HCT116 (cell line): ENCODE results near the gene CEACAM3. TPM values are rescaled to one million over a fixed set of nuclear protein-coding genes. Genes with fewer than 3 reads are reported as not detected.

Experiments used
- ATAC-seq: fragments of 200-7000 bp; cut with Tn5 transposase; 2 replicates; pipeline ENCODE4 v1.9.1; 2020; ENCODE audit warnings: mild to moderate bottlenecking, moderate library complexity
- BruUV-seq: library from RNA; stranded (reverse); fragments of 400-500 nt; replicated peaks from 2 replicates; lab custom pipeline; 2021; lab: Mats Ljungman, UMichigan
- CTCF ChIA-PET: fragments of 300-600 bp; sonication (Branson Sonifier 250); formaldehyde crosslinking; loops from one replicate; lab custom pipeline; 2021; ENCODE audit warnings: antibody characterized with exemption; lab: Charles Lee
- POLR2A ChIA-PET: fragments of 300-600, 350-600 bp; sonication (Branson Sonifier 250); formaldehyde crosslinking; loops from one replicate; lab custom pipeline; 2021; ENCODE audit warnings: antibody characterized with exemption; lab: Charles Lee
- RAD21 ChIA-PET, 2 experiments: fragments of 300-600 bp; sonication (Branson Sonifier 250); formaldehyde crosslinking; loops; one replicate each; lab custom pipeline; 2023; ENCODE audit warnings: low total read pairs in 2 of 2; ENCODE audit not compliant: uncharacterized antibody in 2 of 2, unreplicated experiment in 2 of 2, low non-redundant PET in 1 of 2; lab: Charles Lee
- DNase-seq: peaks from one replicate; pipeline ENCODE4 v3.0.0-alpha.2; 2010; ENCODE audit warnings: low read depth, low spot score
- H2AFZ ChIP-seq: fragments of 200-600 bp; shearing (Covaris generic), sonication (generic); 2 replicates; pipeline ENCODE4 v1.6.1; 2017; ENCODE audit warnings: low read depth, mixed run types, mixed read lengths, antibody characterized with exemption, low read length; ENCODE audit not compliant: poor library complexity, severe bottlenecking
- H3K27ac ChIP-seq: 2 replicates; pipeline ENCODE4 v1.5.1; 2012; ENCODE audit warnings: low read depth, low read length
- H3K27me3 ChIP-seq: fragments of 200-600 bp; sonication (generic); 2 replicates; pipeline ENCODE4 v1.6.1; 2016; ENCODE audit warnings: mixed run types, low read length, mixed read lengths; ENCODE audit not compliant: insufficient read depth
- H3K36me3 ChIP-seq, 2 experiments: fragments of 200-500 bp in 1 of 2; fragments of 200-600 bp in 1 of 2; sonication (Bioruptor generic) in 1 of 2; sonication (generic) in 1 of 2; 2 replicates each; pipeline versions ENCODE4 v1.5.1 to v1.6.1; 2014 to 2016; ENCODE audit warnings: low read length in 2 of 2, inconsistent platforms in 1 of 2, mixed read lengths in 1 of 2, mixed run types in 1 of 2; ENCODE audit not compliant: insufficient read depth in 2 of 2, control insufficient read depth in 1 of 2
- H3K4me1 ChIP-seq, 2 experiments: fragments of 200-600 bp in 1 of 2; sonication (generic) in 1 of 2; 2 replicates each; pipeline versions ENCODE4 v1.5.1 to v1.6.1; 2012 to 2017; ENCODE audit warnings: low read length in 2 of 2, inconsistent platforms in 1 of 2, mild to moderate bottlenecking in 1 of 2, mixed read lengths in 1 of 2, mixed run types in 1 of 2, moderate library complexity in 1 of 2; ENCODE audit not compliant: insufficient read depth in 2 of 2, control insufficient read depth in 1 of 2
- H3K4me2 ChIP-seq: fragments of 200-600 bp; sonication (generic); 2 replicates; pipeline ENCODE4 v1.6.1; 2017; ENCODE audit warnings: mixed run types, low read length, mixed read lengths
- H3K4me3 ChIP-seq, 2 experiments: fragments of 200-600 bp in 1 of 2; sonication (generic) in 1 of 2; replicated peaks in 1 of 2; 2 replicates each; pipeline ENCODE4 v1.5.1; 2011 to 2016; ENCODE audit warnings: low read length in 2 of 2, control low read depth in 1 of 2, low read depth in 1 of 2, mild to moderate bottlenecking in 1 of 2, mixed read lengths in 1 of 2, mixed run types in 1 of 2
- H3K79me2 ChIP-seq: fragments of 200-600 bp; sonication (generic); 2 replicates; pipeline ENCODE4 v1.6.1; 2017; ENCODE audit warnings: mild to moderate bottlenecking, mixed run types, low read length, moderate library complexity, mixed read lengths; ENCODE audit not compliant: insufficient read depth
- H3K9ac ChIP-seq: fragments of 200-600 bp; sonication (generic); 2 replicates; pipeline ENCODE4 v1.6.1; 2016; ENCODE audit warnings: low read length, mixed read lengths
- H3K9me2 ChIP-seq: fragments of 200-600 bp; sonication (generic), shearing (Covaris generic); 2 replicates; pipeline ENCODE4 v1.6.1; 2017; ENCODE audit warnings: mixed run types, mild to moderate bottlenecking, moderate library complexity; ENCODE audit not compliant: insufficient read depth
- H3K9me3 ChIP-seq, 2 experiments: fragments of 200-500 bp in 1 of 2; fragments of 200-600 bp in 1 of 2; sonication (Bioruptor generic) in 1 of 2; sonication (generic) in 1 of 2; 2 replicates each; pipeline ENCODE4 v1.6.1; 2014 to 2017; ENCODE audit warnings: low read length in 2 of 2, mixed read lengths in 2 of 2, inconsistent platforms in 1 of 2, low read depth in 1 of 2, mild to moderate bottlenecking in 1 of 2, mixed run types in 1 of 2, moderate library complexity in 1 of 2; ENCODE audit not compliant: control insufficient read depth in 1 of 2, insufficient read depth in 1 of 2
- H4K20me1 ChIP-seq: fragments of 200-600 bp; sonication (generic), shearing (Covaris generic); 2 replicates; pipeline ENCODE4 v1.6.1; 2017; ENCODE audit warnings: mixed run types, mild to moderate bottlenecking, moderate library complexity; ENCODE audit not compliant: insufficient read depth
- ATF3 ChIP-seq: IDR thresholded peaks from 2 replicates; pipeline ENCODE4 v1.6.1; 2012
- CEBPB ChIP-seq: IDR thresholded peaks from 2 replicates; pipeline ENCODE4 v1.6.1; 2012; ENCODE audit warnings: low read depth
- CTCF ChIP-seq, 3 experiments: fragments of 200-600 bp in 1 of 3; sonication (generic) in 1 of 3; IDR thresholded peaks in 2 of 3; conservative IDR thresholded peaks in 1 of 3; 2 replicates each; pipeline ENCODE4 v1.5.1; 2012 to 2017; ENCODE audit warnings: low read depth in 2 of 3, low read length in 2 of 3, antibody characterized with exemption in 1 of 3, borderline replicate concordance in 1 of 3, control low read depth in 1 of 3, mild to moderate bottlenecking in 1 of 3, mixed read lengths in 1 of 3, mixed run types in 1 of 3, moderate library complexity in 1 of 3; ENCODE audit not compliant: insufficient read depth in 1 of 3
- EGR1 ChIP-seq: IDR thresholded peaks from 2 replicates; pipeline ENCODE4 v1.6.1; 2012; ENCODE audit warnings: low read depth
- ELF1 ChIP-seq: IDR thresholded peaks from 2 replicates; pipeline ENCODE4 v1.6.1; 2012; ENCODE audit warnings: low read depth, borderline replicate concordance
- EZH2 ChIP-seq: fragments of 200-600 bp; sonication (generic); IDR thresholded peaks from 2 replicates; pipeline ENCODE4 v1.6.1; 2017; ENCODE audit warnings: antibody characterized with exemption, mixed run types
- EZH2phosphoT487 ChIP-seq: fragments of 200-600 bp; IDR thresholded peaks from 2 replicates; pipeline ENCODE4 v1.6.1; 2018; ENCODE audit warnings: antibody characterized with exemption, borderline replicate concordance
- FOSL1 ChIP-seq: IDR thresholded peaks from 2 replicates; pipeline ENCODE4 v1.6.1; 2012; ENCODE audit warnings: low read depth
- JUND ChIP-seq: IDR thresholded peaks from 2 replicates; pipeline ENCODE4 v1.6.1; 2012
- POLR2A ChIP-seq: IDR thresholded peaks from 2 replicates; pipeline ENCODE4 v1.7.0; 2011; ENCODE audit warnings: borderline replicate concordance; ENCODE audit not compliant: insufficient read depth, insufficient read length; ENCODE audit errors: extremely low read depth
- POLR2AphosphoS5 ChIP-seq: IDR thresholded peaks from 2 replicates; pipeline ENCODE4 v1.6.1; 2011; ENCODE audit warnings: mild to moderate bottlenecking, low read depth, low read length, moderate library complexity
- RAD21 ChIP-seq: IDR thresholded peaks from 2 replicates; pipeline ENCODE4 v1.6.1; 2012; ENCODE audit warnings: low read depth, mild to moderate bottlenecking
- SIN3A ChIP-seq: IDR thresholded peaks from 2 replicates; pipeline ENCODE4 v1.6.1; 2012; ENCODE audit warnings: low read depth
- SP1 ChIP-seq: IDR thresholded peaks from 2 replicates; pipeline ENCODE4 v1.6.1; 2012; ENCODE audit warnings: low read depth
- SRF ChIP-seq: IDR thresholded peaks from 2 replicates; pipeline ENCODE4 v1.6.1; 2012; ENCODE audit warnings: low read depth
- TCF7L2 ChIP-seq: IDR thresholded peaks from 2 replicates; pipeline ENCODE4 v1.7.0; 2011; ENCODE audit warnings: borderline replicate concordance, inconsistent platforms; ENCODE audit not compliant: insufficient read depth, insufficient read length; ENCODE audit errors: extremely low read depth
- YY1 ChIP-seq: IDR thresholded peaks from 2 replicates; pipeline ENCODE4 v1.6.1; 2011; ENCODE audit warnings: low read length, low read depth, moderate library complexity, mild to moderate bottlenecking; ENCODE audit not compliant: insufficient replicate concordance; ENCODE audit errors: extremely low read depth
- ZBTB33 ChIP-seq: IDR thresholded peaks from 2 replicates; pipeline ENCODE4 v1.6.1; 2011; ENCODE audit warnings: mild to moderate bottlenecking, low read length, moderate library complexity; ENCODE audit not compliant: insufficient replicate concordance; ENCODE audit errors: extremely low read depth
- ZFX ChIP-seq: fragments of 450-650 bp; IDR thresholded peaks from 2 replicates; pipeline ENCODE4 v1.6.1; 2017
- intact Hi-C: fragments of 100-400 bp; cut with micrococcal nuclease; formaldehyde crosslinking; loops from 2 replicates; pipeline ENCODE4 v1.10.0; 2022
- total RNA-seq: library from RNA; stranded (reverse); gene quantifications from one replicate; pipeline ENCODE4 v1.2.1, GENCODE V29; 2021; ENCODE audit not compliant: unreplicated experiment

CEACAM3 gene
- total RNA-seq, 1 experiment from 2014 or later = not detected

- TF ChIP-seq EZH2phosphoT487 = no peak
- no peak for TF ChIP-seq ATF3
- no peak for TF ChIP-seq POLR2AphosphoS5
- no peak for TF ChIP-seq ZFX
- no peak for TF ChIP-seq CEBPB
- TF ChIP-seq FOSL1 = no peak
- TF ChIP-seq SIN3A = no peak
- no peak for TF ChIP-seq POLR2A
Observed at GRCh38 chr19:41843371-41843770, 47.0 kb downstream of the CEACAM3 start (continued).

- intact Hi-C loops = no loop called here
- POLR2A ChIA-PET = no interaction called here
- H2AFZ ChIP-seq = no peak within 1 kb of the TSS
- no peak for DNase-seq
- H3K27me3 ChIP-seq = no peaks in the 10 kb centered on the region
- H3K4me2 ChIP-seq = no peak within 1 kb of the TSS
- H3K4me3 ChIP-seq = no peak within 1 kb of the TSS
- no peaks in the 10 kb centered on the region for H4K20me1 ChIP-seq
- RAD21 ChIA-PET = no interaction called here
- H3K4me1 ChIP-seq = no peaks in the 10 kb centered on the region
- no peak within 1 kb of the TSS for H3K9ac ChIP-seq
- CTCF ChIA-PET = no interaction called here
- H3K79me2 ChIP-seq = no peaks in the 10 kb centered on the region
- ATAC-seq = peak; percentile 77
- H3K9me3 ChIP-seq = no peaks in the 10 kb centered on the region
- no peaks in the 10 kb centered on the region for H3K9me2 ChIP-seq
- BruUV-seq = no TSS peak
- TF ChIP-seq CTCF (IDR thresholded peaks at IDR 0.05 in 2 of 3, conservative IDR thresholded peaks at IDR 0.05 in 1 of 3; ENCODE audit: borderline replicate concordance in 1 of 3, insufficient read depth in 1 of 3, low read depth in 2 of 3, low read length in 2 of 3) (no peak), TCF7L2 (no peak), EZH2 (no peak), JUND (no peak), YY1 (no peak), ELF1 (no peak), POLR2AphosphoS5 (no peak), SP1 (no peak), EGR1 (no peak), RAD21 (no peak), ZBTB33 (no peak), SRF (no peak)
- no peaks in the 10 kb centered on the region for H3K36me3 ChIP-seq
- H3K27ac ChIP-seq = no peak within 1 kb of the TSS
Observed at GRCh38 chr19:41844601-41845000, 48.2 kb downstream of the CEACAM3 start, which contains the start of gene LYPD4. Gene LYPD4 (minus strand): TSS chr19:41844683. CDS start chr19:41839285, 5,398 bp downstream.
